Stomach (tissue), 9 donors: ENCODE results near the gene CDH15. TPM values are rescaled to one million over a fixed set of nuclear protein-coding genes. Genes with fewer than 3 reads are reported as not detected.
A peak's percentile ranks its signal among the peaks of the same experiment; 100 is the strongest.
"Not testable (repeated sequence)": the region's sequence is repeated elsewhere in the genome, so short reads cannot be mapped to it uniquely, and the experiment has no call there.

Experiments used
- DNase-seq, 2 donors: peaks; one replicate each; pipeline versions ENCODE4 v3.0.0 to v3.0.0-alpha.2; 2013 to 2019
- H3K27ac ChIP-seq, 5 donors: fragments of 200-600 bp in 4 of 5; sonication (generic) in 4 of 5; one replicate each; pipeline ENCODE4 v1.5.1; 2013 to 2019; ENCODE audit warnings: mild to moderate bottlenecking in 1 of 5, moderate library complexity in 1 of 5
- H3K27me3 ChIP-seq, 3 donors: fragments of 200-600 bp; sonication (generic); one replicate each; pipeline ENCODE4 v1.5.1; 2017 to 2019; ENCODE audit warnings: mixed run types in 1 of 3
- H3K36me3 ChIP-seq, 4 donors: fragments of 200-600 bp; sonication (generic); 1 replicate in 3 of 4; 2 replicates in 1 of 4; pipeline ENCODE4 v1.5.1; 2016 to 2019
- H3K4me1 ChIP-seq, 4 donors: fragments of 200-600 bp; sonication (generic); one replicate each; pipeline ENCODE4 v1.5.1; 2016 to 2019
- H3K4me3 ChIP-seq, 4 donors: fragments of 200-600 bp; sonication (generic) in 3 of 4; one replicate each; pipeline ENCODE4 v1.5.1; 2016 to 2019; ENCODE audit warnings: mild to moderate bottlenecking in 1 of 4
- H3K9me3 ChIP-seq, 4 donors: fragments of 200-600 bp; sonication (generic); one replicate each; pipeline ENCODE4 v1.5.1; 2016 to 2019
- EP300 ChIP-seq: sonication (generic); formaldehyde crosslinking; IDR thresholded peaks from one replicate; pipeline ENCODE4 v1.6.1; 2017; ENCODE audit warnings: antibody characterized with exemption
- POLR2A ChIP-seq, 4 donors: fragments of 450-650 bp; IDR thresholded peaks; one replicate each; pipeline ENCODE4 v1.6.1; 2016; ENCODE audit warnings: antibody characterized with exemption in 4 of 4, control low read depth in 2 of 4, mild to moderate bottlenecking in 1 of 4, moderate library complexity in 1 of 4
- POLR2AphosphoS5 ChIP-seq, 3 donors: sonication (generic); formaldehyde crosslinking; IDR thresholded peaks; one replicate each; pipeline ENCODE4 v1.6.1; 2016; ENCODE audit warnings: antibody characterized with exemption in 3 of 3
- WGBS, 5 donors: extraction: QIAGEN DNeasy Blood & Tissue Kit in 3 of 5; methylation state at CpG; one replicate each; pipeline versions ENCODE4 v1.1.5 to v1.1.7; 2013 to 2018; 5-methylcytosine and 5-hydroxymethylcytosine counted together
- intact Hi-C: fragments of 100-400 bp; cut with DNase I; formaldehyde crosslinking; loops from one replicate; pipeline ENCODE4 v1.15.1; 2023; ENCODE audit warnings: low total_unique reads
- polyA plus RNA-seq, 3 donors: library from polyadenylated mRNA; stranded (reverse); fragments of 200-250 nt; gene quantifications; one replicate each; pipeline ENCODE4 v1.2.3, GENCODE V29; 2013
- total RNA-seq, 5 donors: library from RNA; depleted of rRNA; stranded (reverse); fragments of >200 nt; gene quantifications; one replicate each; pipeline versions ENCODE4 v1.1.0 to v1.2.3, GENCODE V29; 2014 to 2016
- TF ChIP-seq, protein P1 (sequence below), 7 experiments: fragments of 450-650 bp in 4 of 7; fragments of 200-600 bp in 3 of 7; sonication (generic) in 3 of 7; IDR thresholded peaks; one replicate each; pipeline ENCODE4 v1.5.1; 2016 to 2019; ENCODE audit warnings: antibody characterized with exemption in 7 of 7, control low read depth in 2 of 7, mild to moderate bottlenecking in 1 of 7
- donor health status: healthy with polysubstance abuse.
- donor health status: Bipolar disorder and iron deficiency.
- donor health status: healthy.

CDH15 gene
- total and polyA plus RNA-seq, 8 donors: 0.20 to 0.31 TPM; not detected in 6

DNA sequence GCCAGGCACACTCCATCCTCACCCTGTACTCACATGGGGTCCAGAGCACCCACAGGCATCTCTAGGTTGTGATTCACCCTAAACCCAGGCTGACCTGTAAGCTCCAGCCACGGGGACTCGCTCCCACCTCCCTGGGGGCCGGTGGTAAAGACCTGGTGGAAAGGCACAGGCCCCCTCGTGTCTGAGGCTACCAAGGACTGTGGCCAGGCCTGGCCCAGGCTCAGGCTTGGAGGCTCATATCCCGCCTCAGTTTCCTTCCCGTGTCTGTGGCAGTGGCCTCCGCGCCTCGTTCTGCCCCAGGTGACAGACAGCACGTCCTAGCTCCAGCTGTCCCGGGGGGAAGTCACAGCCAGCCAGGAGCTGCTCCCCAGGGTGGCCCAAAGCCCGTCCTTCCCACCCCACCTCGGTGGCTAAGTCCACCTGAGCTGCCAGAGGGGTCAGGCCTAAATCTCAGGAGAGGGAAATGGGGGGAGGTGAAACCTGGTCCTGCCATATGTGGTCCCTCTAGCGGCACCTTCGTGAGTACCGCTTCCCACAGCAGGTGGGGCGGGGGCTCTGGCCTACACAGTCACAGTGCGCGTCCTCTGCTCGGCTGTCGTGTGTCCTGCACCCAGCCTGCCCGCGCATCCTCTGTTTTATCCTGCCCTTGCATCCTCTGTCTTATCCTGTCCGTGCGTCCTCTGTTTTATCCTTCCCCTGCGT, 12.6 kb downstream of the CDH15 start:
- DNase-seq: no peak
- no peak overlapping the region for H3K4me3 ChIP-seq
- 67 to 75% (median 72%) methylated on average over 22 to 26 of the region's 26 CpGs for WGBS, 5 donors
- peaks cover 0 to 69% (median 0%) of the 10 kb centered on the region in 3 donors for H3K27me3 ChIP-seq
- H3K4me1 ChIP-seq: no peaks in the 10 kb centered on the region
- no peaks in the 10 kb centered on the region for H3K9me3 ChIP-seq
- H3K27ac ChIP-seq: no peak overlapping the region
- TF ChIP-seq POLR2A (IDR thresholded peaks at IDR 0.05) (no peak), EP300 (no peak), POLR2AphosphoS5 (IDR thresholded peaks at IDR 0.05) (no peak)
- TF ChIP-seq, protein P1, sequence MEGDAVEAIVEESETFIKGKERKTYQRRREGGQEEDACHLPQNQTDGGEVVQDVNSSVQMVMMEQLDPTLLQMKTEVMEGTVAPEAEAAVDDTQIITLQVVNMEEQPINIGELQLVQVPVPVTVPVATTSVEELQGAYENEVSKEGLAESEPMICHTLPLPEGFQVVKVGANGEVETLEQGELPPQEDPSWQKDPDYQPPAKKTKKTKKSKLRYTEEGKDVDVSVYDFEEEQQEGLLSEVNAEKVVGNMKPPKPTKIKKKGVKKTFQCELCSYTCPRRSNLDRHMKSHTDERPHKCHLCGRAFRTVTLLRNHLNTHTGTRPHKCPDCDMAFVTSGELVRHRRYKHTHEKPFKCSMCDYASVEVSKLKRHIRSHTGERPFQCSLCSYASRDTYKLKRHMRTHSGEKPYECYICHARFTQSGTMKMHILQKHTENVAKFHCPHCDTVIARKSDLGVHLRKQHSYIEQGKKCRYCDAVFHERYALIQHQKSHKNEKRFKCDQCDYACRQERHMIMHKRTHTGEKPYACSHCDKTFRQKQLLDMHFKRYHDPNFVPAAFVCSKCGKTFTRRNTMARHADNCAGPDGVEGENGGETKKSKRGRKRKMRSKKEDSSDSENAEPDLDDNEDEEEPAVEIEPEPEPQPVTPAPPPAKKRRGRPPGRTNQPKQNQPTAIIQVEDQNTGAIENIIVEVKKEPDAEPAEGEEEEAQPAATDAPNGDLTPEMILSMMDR (IDR thresholded peaks at IDR 0.05): no peak
- intact Hi-C loops: no loop called here
- no peaks in the 10 kb centered on the region for H3K36me3 ChIP-seq

DNA sequence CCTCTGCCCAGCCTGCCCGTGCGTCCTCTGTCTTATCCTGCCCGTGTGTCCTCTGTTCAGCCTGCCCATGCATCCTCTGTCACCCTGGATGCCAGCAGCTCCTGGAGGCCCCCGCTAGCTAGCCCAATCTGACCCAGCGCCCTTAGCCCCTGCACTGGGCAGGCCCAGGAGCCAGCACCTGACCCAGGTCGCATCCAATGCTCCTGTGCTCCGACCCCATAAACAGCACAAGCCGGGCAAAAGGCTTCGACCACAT, 13.1 kb downstream of the CDH15 start:
- Histone ChIP-seq H3K27ac (no peak overlapping the region), H3K27me3 (peaks cover 0 to 64% (median 0%) of the 10 kb centered on the region in 3 donors), H3K4me1 (no peaks in the 10 kb centered on the region), H3K9me3 (no peaks in the 10 kb centered on the region), H3K36me3 (no peaks in the 10 kb centered on the region), H3K4me3 (no peak overlapping the region)
- no peak for DNase-seq
- TF ChIP-seq POLR2A (IDR thresholded peaks at IDR 0.05) (no peak), POLR2AphosphoS5 (IDR thresholded peaks at IDR 0.05) (no peak), EP300 (no peak)
- TF ChIP-seq, protein P1 (IDR thresholded peaks at IDR 0.05): no peak
- WGBS, 5 donors: 75 to 80% (median 77%) methylated on average over 8 to 9 of the region's 9 CpGs
- intact Hi-C loops: no loop called here

DNA sequence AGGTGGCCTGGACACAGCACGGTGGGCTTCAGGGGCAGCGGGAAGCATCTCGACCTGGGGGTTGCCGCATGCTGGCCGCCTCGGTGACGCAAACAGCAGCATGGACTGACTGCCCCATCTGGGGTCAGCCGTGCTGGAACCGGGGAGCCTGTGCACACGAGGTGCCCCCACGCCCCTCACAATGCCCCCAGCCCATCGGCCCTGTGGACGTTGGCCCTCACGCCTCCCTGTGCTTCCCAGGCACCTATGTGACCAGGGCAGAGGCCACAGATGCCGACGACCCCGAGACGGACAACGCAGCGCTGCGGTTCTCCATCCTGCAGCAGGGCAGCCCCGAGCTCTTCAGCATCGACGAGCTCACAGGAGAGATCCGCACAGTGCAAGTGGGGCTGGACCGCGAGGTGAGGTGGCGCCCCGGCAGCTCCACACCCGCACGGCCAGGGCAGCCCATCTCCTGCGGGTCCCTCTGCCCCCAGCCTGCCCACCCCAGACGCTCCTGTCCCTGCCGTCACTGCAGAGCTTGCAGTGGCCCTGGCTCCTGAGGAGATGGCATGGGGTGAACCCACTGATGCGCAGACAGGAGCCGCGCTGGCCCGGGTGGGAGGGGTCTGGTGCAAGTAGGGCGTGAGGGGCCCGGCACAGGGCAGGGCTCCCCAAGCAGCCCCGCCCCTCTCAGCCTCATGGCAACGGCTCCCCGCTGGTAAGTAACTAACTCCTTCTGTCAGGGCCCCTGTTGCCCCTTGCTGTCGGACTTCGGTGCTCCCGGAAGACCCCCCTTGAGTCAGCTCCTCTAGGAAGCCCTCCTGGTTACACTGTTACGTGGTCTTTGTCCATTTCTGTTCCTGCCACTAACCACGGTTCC, 13.6 kb downstream of the CDH15 start:
- no peak overlapping the region for H3K27ac ChIP-seq
- intact Hi-C loops: no loop called here
- DNase-seq: peak in 1 of 2 donors; percentile 60
- H3K4me3 ChIP-seq: no peak overlapping the region
- no peaks in the 10 kb centered on the region for H3K9me3 ChIP-seq
- no peaks in the 10 kb centered on the region for H3K4me1 ChIP-seq
- H3K27me3 ChIP-seq: peaks cover 0 to 58% (median 0%) of the 10 kb centered on the region in 3 donors
- H3K36me3 ChIP-seq: no peaks in the 10 kb centered on the region
- 62 to 74% (median 67%) methylated on average over 44 to 48 of the region's 48 CpGs for WGBS, 5 donors
- TF ChIP-seq POLR2A (IDR thresholded peaks at IDR 0.05): no peak
- TF ChIP-seq, protein P1 (IDR thresholded peaks at IDR 0.05): no peak
- no peak for TF ChIP-seq POLR2AphosphoS5 (IDR thresholded peaks at IDR 0.05)
- TF ChIP-seq EP300: no peak

DNA sequence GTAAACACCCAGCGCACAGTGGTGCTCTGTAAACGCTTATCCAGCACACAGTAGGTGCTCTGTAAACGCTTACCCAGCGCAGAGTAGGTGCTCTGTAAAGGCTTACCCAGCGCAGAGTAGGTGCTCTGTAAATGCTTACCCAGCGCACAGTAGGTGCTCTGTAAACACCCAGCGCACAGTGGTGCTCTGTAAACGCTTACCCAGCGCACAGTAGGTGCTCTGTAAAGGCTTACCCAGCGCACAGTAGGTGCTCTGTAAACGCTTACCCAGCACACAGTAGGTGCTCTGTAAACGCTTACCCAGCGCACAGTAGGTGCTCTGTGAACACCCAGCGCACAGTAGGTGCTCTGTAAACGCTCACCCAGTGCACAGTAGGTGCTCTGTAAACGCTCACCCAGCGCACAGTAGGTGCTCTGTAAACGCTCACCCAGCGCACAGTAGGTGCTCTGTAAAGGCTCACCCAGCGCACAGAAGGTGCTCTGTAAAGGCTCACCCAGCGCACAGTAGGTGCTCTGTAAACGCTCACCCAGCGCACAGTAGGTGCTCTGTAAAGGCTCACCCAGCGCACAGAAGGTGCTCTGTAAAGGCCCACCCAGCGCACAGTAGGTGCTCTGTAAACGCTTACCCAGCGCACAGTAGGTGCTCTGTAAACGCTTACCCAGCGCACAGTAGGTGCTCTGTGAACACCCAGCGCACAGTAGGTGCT, 14.5 kb downstream of the CDH15 start:
- DNase-seq, H3K4me3 ChIP-seq, H3K27ac ChIP-seq, H3K36me3 ChIP-seq, intact Hi-C loops, H3K4me1 ChIP-seq, H3K9me3 ChIP-seq: not testable (repeated sequence)
- 81 to 92% (median 91%) methylated on average over 16 to 30 of the region's 30 CpGs for WGBS, 5 donors
- peaks cover 0 to 58% (median 0%) of the 10 kb centered on the region in 3 donors for H3K27me3 ChIP-seq

DNA sequence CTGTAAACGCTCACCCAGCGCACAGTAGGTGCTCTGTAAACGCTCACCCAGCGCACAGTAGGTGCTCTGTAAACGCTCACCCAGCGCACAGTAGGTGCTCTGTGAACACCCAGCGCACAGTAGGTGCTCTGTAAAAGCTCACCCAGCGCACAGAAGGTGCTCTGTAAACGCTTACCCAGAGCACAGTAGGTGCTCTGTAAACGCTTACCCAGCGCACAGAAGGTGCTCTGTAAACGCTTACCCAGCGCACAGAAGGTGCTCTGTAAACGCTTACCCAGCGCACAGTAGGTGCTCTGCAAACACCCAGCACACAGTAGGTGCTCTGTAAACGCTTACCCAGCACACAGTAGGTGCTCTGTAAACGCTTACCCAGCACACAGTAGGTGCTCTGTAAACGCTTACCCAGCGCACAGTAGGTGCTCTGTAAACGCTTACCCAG, 15.1 kb downstream of the CDH15 start:
- peaks cover 0 to 58% (median 3%) of the 10 kb centered on the region in 3 donors for H3K27me3 ChIP-seq
- DNase-seq, H3K27ac ChIP-seq, H3K36me3 ChIP-seq, H3K9me3 ChIP-seq, intact Hi-C loops, H3K4me3 ChIP-seq, H3K4me1 ChIP-seq: not testable (repeated sequence)
- WGBS, 5 donors: 86 to 94% (median 89%) methylated on average over 20 of the region's 20 CpGs
